DMS79 (cell line): ENCODE results near the gene DMD.
"Not testable (repeated sequence)": the region's sequence is repeated elsewhere in the genome, so short reads cannot be mapped to it uniquely, and the experiment has no call there.

Experiments
- DNase-seq: peaks from one replicate; lab custom pipeline; 2025; lab: John Stamatoyannopoulos, UW

DMD gene

DNA sequence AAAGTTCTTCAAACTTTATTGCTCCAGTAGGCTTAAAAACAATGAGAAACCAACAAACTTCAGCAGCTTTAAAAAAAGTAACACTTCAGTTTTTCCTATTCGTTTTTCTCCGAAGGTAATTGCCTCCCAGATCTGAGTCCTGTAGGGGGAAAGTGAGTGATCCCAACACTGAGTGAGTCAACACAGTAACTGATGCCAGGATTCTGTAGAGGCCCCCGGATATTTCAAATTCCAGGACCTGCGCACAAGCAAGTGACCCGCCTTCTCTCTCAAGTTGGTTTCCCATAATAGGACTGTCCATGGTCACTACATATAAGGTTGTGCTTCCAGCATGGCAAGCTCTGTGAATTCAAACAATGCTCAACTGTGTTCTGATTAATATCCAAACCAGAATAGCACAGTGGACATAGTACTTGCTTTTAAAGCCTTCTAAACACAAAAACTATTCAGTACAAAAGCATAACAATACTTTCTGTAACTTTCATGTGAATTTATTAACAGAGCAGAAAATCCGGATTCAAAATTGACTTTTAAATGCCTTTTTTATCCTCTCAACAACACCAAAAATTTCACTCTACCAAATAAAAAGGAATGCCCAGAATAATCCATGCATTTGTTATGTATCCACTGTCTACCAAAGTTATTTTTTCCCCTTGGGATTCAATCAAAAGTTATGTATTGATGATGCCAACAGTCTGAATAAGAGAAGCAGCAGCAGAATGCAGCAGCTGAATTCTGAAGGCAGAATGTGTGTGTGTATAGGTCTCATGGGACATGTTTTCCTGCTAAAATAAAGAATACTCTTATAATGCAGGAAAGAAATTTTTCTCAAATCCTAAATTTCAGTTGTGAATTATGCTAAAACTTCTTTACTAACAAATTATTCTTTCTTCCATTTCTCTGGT, at the start of gene DMD:
Gene DMD, minus strand, starts transcription at position 194 of the 905 bp plus-strand sequence. CDS start 237 bp downstream, outside the sequence.
- no peak for DNase-seq

GRCh38 chrX:33252306-33252825, 41.0 kb upstream of the DMD start:
- no peak for DNase-seq

- no peak for DNase-seq
Measured at GRCh38 chrX:33218819-33219218, 7.5 kb upstream of the DMD start.

GRCh38 chrX:33210156-33210555, 1.2 kb downstream of the DMD start:
- DNase-seq: no peak

DNA sequence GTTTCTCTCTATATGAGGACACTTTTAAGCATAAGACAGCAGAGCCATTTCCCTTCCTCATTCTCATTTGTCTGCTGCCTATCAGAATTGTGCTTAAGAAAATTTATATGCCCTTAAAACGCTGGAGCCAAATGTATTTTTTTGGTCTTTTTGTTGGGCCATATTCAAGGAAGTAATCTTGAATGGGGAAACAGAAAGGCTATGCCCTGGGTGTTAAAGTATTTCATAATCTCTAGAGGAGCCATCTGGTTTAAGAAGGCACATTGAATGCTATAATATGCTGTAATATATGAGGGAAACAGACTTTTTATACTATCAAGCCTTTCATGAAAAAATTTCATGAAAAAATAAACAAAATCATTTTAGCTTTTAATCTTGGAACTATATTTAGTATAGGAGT, 4.3 kb downstream of the DMD start:
- DNase-seq: no peak

DNA sequence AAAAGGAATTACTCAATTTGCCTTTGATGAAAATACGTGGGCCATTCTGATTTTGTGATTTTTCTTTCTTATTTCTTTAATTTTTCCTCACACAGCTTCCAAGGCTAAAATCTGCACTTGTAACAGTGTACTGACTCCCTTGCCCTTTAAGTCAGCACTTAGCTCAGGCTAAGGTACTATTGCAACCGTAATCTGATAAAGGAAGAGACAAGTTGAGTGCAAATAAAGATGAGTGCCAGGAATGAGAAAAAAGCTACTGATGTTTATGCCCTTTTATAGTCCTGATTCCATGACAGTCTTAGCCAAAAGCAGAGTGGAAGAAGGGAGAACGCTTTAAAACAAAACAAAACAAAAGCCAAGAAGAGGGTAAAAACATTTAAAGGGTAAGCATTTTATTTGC, 6.0 kb downstream of the DMD start:
- no peak for DNase-seq

DNA sequence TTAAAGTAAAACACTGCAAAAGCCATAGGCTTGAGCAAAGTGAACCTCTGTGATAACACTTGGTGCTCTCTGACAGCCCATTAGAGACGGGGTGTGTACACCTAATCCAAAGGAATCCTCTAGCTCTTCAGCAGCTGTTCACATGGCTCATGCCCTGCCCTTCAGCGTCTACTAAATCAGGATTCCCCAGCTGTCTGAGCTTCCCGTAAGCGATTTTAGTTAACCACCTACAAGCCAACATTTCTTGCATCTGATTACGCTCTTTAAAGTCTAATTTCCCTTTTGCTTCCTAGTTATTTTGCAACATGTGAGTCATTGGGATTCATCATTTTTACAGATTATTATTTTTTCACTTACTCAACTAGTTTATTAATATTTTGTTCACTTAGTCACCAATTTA, 6.5 kb downstream of the DMD start:
- no peak for DNase-seq

DNA sequence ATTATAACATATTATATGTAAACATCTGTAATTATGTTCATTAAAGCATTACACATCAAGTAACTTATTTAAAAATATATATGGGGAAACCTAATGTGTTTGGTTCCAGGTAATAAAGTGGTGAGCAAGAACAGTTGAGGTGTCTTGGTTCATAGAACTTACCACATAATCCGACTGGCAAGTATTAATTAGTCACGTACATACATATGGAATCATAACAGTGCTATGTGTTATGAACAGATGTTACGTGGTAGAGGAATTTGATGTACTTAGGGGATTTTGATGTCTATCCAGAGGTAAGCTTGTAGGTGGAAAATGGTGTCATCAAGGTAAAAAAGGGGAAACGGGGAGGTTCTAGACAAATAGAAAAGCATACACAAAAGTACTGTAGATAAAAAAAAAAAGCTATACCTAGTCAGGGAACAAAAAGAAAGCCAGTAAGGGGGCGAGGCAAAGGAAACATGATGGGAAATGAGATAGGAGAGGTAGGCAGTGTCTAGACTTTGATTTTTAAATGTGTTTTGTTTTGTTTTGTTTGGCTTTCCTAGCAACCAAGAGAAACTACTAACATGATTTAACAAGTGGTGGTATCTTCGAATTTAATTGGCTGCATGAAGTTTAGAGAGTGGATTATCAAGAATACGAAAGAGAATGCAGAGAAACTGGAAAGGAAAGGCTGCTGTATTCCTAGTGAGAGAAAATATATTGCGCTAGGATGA, 12.6 kb downstream of the DMD start:
- DNase-seq: no peak

GRCh38 chrX:33195698-33196097, 15.7 kb downstream of the DMD start:
- no peak for DNase-seq

DNA sequence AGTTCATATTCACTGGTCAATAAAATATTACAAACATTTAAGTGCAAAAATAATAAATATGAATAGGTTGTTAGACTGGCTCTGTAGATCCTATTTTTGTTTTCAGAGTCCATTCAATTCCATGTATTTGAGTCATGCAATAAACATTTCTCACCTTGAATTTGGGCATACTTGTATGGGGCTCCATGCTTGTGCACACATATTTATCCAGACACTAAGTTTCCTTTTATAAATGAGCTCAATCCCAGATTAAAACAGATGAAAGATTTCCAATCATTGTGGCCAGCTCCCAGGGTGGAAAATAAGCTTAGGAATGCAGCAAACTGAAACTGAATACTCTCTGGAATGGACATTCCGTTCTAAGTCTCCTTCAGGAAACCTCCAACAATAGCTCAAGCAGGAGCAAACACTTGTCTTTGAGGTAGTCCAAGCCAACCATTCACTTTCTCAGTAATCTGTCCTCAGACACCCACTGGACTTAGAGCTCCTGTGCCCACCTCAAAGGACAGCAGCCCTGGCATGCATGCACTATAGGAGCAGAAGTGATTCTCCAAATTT, 16.4 kb downstream of the DMD start:
- DNase-seq: no peak

- DNase-seq: no peak
Measured at GRCh38 chrX:33194289-33194688, 17.1 kb downstream of the DMD start.

GRCh38 chrX:33190016-33190415, 21.3 kb downstream of the DMD start:
- DNase-seq: no peak

DNA sequence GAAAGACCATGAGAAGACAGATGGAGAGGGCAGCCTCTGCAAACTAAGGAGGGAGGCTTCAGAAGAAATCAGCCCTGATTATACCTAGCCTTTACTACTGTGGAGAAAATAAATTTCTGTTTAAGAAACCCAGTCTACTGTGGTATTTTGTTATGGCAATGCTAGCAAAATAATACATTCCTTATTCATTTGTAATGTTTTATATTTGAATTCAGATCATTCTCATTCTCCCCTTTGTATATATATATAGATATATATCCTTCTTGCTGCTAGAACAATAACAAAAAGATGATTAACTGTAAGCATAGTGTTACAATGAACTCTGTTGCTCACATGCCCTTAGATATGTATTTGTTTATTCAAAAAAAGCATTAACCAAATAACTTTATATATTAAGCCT, 22.5 kb downstream of the DMD start:
- no peak for DNase-seq

DNA sequence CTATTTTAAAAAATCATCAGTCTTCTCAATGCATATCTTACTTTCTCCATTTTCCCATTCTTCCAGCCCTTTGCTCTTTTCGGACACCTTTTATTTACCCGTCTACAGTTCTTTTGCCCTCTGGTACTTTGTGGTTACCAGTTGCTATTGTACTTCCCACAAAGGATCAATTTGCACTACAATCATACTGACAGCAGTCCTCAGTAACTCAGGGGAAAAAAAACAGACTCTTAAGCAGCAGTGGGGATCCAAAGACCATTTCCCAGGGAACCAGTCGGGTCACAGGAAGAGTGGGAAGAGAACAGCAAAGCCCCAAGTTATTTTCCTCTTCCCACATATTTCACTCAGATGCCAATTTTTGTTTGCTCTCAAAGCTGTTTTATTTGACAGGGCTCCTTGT, 23.1 kb downstream of the DMD start:
- DNase-seq: no peak

GRCh38 chrX:33184803-33185202, 26.5 kb downstream of the DMD start:
- DNase-seq: not testable (repeated sequence)

DNA sequence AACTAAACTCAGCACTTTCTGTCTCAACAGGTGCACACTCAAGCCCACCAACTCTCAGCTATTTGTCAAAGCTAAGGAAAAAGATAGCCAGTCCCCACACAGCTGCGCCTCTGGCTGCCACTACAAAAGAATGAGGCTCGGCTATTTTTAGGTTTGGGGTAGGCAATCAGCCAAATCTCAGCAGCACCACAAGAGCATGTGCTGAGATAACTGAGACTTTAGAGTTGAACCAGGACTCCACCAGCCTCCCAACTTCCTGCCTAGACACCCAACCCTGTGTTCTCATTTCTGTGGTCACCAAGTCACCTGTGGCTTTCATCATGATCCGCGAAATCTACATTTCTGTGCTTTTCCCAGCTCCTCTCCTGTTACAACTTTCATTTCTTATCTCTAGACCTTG, 28.0 kb downstream of the DMD start:
- DNase-seq: no peak

GRCh38 chrX:33178690-33179089, 32.7 kb downstream of the DMD start:
- no peak for DNase-seq

DNA sequence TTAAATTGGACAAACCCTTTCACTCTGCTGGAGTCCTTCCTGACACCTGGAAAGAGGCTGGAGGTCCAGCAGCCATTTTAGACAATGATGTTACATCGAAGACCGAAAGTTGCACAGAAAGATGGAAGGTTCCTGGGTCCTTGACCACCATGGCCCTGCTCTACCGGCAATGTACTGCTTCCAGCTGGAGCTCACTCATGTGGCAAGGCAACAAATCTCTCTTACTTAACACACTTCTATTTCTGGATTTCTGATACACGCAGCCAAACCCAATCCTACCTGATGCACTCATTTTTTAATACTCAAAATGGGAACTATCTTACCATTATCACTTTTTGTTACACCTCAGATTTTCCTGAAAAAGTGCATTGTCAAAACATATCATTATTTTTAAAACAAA, 33.1 kb downstream of the DMD start:
- DNase-seq: no peak

- DNase-seq: no peak
Measured at GRCh38 chrX:33175201-33175600, 36.1 kb downstream of the DMD start.

DNA sequence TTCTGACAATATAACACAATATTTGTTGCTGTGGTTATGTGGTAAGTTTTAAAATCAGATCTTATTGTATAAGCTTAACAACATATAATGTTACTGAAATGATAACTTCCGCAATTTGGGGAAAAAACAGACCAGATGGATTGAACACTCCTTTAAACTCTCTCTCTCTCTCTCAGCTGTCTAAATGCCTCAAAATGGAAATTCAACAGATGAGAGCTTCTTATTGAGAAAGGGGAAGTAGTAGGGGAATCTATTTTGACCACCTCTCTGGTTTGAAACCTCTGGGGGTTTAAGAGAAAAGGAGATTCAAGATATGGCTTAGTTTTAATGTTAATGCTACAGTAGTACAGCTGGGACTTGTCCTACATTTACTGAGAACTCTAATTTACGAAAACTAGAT, 40.3 kb downstream of the DMD start:
- no peak for DNase-seq

- DNase-seq: no peak
Measured at GRCh38 chrX:33161829-33162228, 49.5 kb downstream of the DMD start.

DNA sequence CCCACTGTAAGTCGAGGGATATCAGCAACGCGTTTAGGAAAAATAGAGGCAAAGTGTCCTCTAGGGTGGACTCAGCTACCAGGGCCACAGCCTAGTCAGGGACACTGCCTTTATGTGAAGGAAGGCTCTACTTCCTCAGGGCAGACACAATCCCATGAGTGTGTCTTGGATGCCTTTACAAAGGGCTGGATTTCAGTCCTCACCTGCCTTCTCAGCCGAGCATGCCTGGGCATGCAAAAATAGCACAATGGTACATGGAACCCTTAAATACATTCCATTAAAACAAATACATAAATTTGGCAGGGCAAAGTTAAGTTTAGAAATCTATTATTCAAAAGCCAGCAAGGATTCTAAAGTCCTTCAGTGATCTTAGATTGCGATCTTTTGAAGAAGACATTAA, 51.1 kb downstream of the DMD start:
- no peak for DNase-seq
